ENCODE data around the gene CD93.

Gene CD93

DNA sequence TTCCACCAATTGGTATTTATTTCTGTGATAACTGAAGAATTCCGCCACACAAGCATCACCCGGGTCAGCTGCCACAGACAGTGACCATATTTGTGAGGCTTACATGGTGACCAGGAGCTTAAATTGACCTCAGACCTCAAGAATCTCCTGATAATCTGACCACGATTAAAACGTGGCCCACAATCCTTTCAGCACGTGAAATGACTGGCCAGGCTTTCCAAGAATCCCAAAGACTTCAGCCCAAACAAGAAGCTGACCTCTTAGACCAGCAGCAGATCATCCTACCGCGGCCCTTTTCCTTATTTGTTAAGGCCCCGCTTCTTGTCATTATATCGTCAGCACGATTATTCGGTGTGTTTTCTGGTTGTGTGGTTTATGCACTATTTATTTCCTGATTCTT lies 45.6 kb upstream of the CD93 start:
- no peak overlapping the region for H3K4me2 ChIP-seq (ENCODE audit: low read length, poor library complexity, severe bottlenecking)
- no peak overlapping the region for H2AK5ac ChIP-seq (ENCODE audit: low read length, severe bottlenecking)
- H2BK5ac ChIP-seq (ENCODE audit: low read depth, low read length, poor library complexity, severe bottlenecking) = no peak overlapping the region
- H4K91ac ChIP-seq (ENCODE audit: low read length) = no peak overlapping the region
- H2BK120ac ChIP-seq (ENCODE audit: low read depth, low read length) = no peak overlapping the region
- no peak overlapping the region for H4K8ac ChIP-seq (ENCODE audit: low read length)
- H2AFZ ChIP-seq (ENCODE audit: low read depth, low read length) = no peak overlapping the region
- no peak overlapping the region for H3K27ac ChIP-seq (ENCODE audit: low read length, poor library complexity, severe bottlenecking)
- no peak overlapping the region for H3K18ac ChIP-seq (ENCODE audit: low read depth in 1 of 2, low read length in 2 of 2)
- no peaks in the 10 kb centered on the region for H3K79me1 ChIP-seq (replicated peaks; ENCODE audit: low read length, poor library complexity, severe bottlenecking)
- peak; percentile 31 for DNase-seq
- peak overlapping the region; percentile 31 for H2BK15ac ChIP-seq (ENCODE audit: low read depth, poor library complexity, severe bottlenecking)
- H3K23ac ChIP-seq (ENCODE audit: low read length in 2 of 2) = no peak overlapping the region
- H2BK12ac ChIP-seq (ENCODE audit: low read length in 2 of 2) = no peak overlapping the region
- H3K4me1 ChIP-seq (ENCODE audit: control insufficient read depth, insufficient read depth, low read depth, low read length) = no peaks in the 10 kb centered on the region
- no peak overlapping the region for H3K9ac ChIP-seq (ENCODE audit: low read length)
- no peaks in the 10 kb centered on the region for H3K36me3 ChIP-seq (ENCODE audit: control insufficient read depth in 1 of 2, insufficient read depth in 2 of 2, low read depth in 1 of 2, low read length in 2 of 2)
- WGBS = 88% methylated on average over 7 of the region's 11 CpGs
- H3K4me3 ChIP-seq (ENCODE audit: insufficient read depth in 1 of 2, low read depth in 1 of 2, low read length in 2 of 2) = no peak overlapping the region
- H3K27me3 ChIP-seq (ENCODE audit: control insufficient read depth in 1 of 2, insufficient read depth in 1 of 2, low read length in 2 of 2) = no peaks in the 10 kb centered on the region
- no peaks in the 10 kb centered on the region for H3K9me3 ChIP-seq (ENCODE audit: control insufficient read depth, low read length)
- no peak overlapping the region for H3K4ac ChIP-seq (ENCODE audit: low read depth in 1 of 2, low read length in 2 of 2)
- no peak overlapping the region for H3K14ac ChIP-seq (ENCODE audit: low read length in 2 of 2)

DNA sequence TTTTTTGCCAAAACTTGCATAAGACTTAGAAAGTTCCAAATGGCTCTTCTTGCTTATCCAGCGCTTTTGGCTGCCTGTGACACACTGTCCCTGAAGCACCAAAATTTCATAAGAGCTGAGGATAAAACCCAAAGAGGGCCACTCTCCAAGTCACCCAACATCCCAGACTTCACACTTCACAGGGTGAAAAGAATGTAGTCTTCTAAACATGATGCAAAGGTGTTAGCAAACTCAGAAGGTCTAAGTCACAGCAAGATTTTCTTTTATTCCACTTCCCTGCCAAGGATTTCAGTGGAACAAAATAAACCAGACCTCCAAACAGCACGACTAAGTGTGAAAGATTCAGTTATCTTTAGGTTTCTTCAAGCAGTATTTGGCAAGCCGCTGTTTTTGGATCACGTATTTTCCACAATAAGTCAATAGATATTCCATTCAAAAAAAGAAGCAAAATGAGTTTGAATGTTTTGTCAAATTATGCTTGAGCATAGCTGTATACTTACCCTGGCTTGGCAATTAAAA lies 44.6 kb upstream of the CD93 start:
- Histone ChIP-seq H4K8ac (ENCODE audit: low read length) (no peak overlapping the region), H2BK5ac (ENCODE audit: low read depth, low read length, poor library complexity, severe bottlenecking) (no peak overlapping the region), H2BK120ac (ENCODE audit: low read depth, low read length) (no peak overlapping the region), H3K18ac (ENCODE audit: low read depth in 1 of 2, low read length in 2 of 2) (no peak overlapping the region), H3K4me1 (ENCODE audit: control insufficient read depth, insufficient read depth, low read depth, low read length) (peaks cover 2% of the 10 kb centered on the region), H3K23ac (ENCODE audit: low read length in 2 of 2) (no peak overlapping the region), H3K14ac (ENCODE audit: low read length in 2 of 2) (no peak overlapping the region), H3K27ac (ENCODE audit: low read length, poor library complexity, severe bottlenecking) (no peak overlapping the region), H3K9me3 (ENCODE audit: control insufficient read depth, low read length) (no peaks in the 10 kb centered on the region), H3K4me3 (ENCODE audit: insufficient read depth in 1 of 2, low read depth in 1 of 2, low read length in 2 of 2) (no peak overlapping the region), H3K27me3 (ENCODE audit: control insufficient read depth in 1 of 2, insufficient read depth in 1 of 2, low read length in 2 of 2) (no peaks in the 10 kb centered on the region), H3K9ac (ENCODE audit: low read length) (no peak overlapping the region), H2BK15ac (ENCODE audit: low read depth, poor library complexity, severe bottlenecking) (no peak overlapping the region), H2AK5ac (ENCODE audit: low read length, severe bottlenecking) (no peak overlapping the region), H3K79me1 (replicated peaks; ENCODE audit: low read length, poor library complexity, severe bottlenecking) (no peaks in the 10 kb centered on the region), H3K36me3 (ENCODE audit: control insufficient read depth in 1 of 2, insufficient read depth in 2 of 2, low read depth in 1 of 2, low read length in 2 of 2) (no peaks in the 10 kb centered on the region), H3K4ac (ENCODE audit: low read depth in 1 of 2, low read length in 2 of 2) (no peak overlapping the region), H2BK12ac (ENCODE audit: low read length in 2 of 2) (no peak overlapping the region), H3K4me2 (ENCODE audit: low read length, poor library complexity, severe bottlenecking) (no peak overlapping the region), H4K91ac (ENCODE audit: low read length) (no peak overlapping the region), H2AFZ (ENCODE audit: low read depth, low read length) (no peak overlapping the region)
- DNase-seq = no peak
- WGBS = 94% methylated on average over 4 of the region's 4 CpGs

DNA sequence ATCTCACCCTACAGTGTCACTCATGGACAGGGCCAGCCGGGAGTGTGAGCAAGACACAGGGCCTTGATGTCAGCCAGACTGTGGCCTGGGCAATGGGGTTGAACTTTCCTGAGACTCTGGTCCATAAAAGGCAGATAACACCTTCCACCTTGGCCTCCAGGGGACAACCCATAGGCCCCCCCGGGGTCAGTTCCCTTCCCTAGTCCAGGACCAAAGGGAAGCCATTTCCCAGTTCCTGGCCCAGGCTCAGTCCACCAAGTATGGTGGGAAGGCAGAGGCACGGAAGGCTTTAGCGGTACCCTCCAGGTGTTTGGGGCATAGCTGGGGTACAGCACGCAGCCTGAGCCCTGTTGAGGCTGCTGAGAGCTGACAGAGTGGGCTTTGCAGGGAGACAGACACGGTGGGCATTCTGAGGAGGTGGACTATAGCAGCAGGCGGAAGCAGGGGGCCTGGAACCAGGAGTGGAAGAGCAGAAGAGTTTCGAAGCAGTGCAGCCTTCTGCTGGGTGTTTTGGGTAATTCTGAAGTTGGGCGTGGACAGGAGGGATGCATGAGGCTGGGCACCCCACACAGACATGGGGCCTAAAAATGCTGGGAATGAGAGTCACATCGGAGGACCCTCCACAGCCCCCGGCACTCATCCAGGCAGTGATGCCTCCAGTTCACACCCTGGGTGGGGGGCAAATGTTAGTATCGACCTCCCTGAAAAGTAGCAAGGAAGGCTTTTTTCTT lies 43.9 kb upstream of the CD93 start:
- Histone ChIP-seq H3K9me3 (ENCODE audit: control insufficient read depth, low read length) (no peaks in the 10 kb centered on the region), H2BK15ac (ENCODE audit: low read depth, poor library complexity, severe bottlenecking) (no peak overlapping the region), H4K8ac (ENCODE audit: low read length) (no peak overlapping the region), H3K9ac (ENCODE audit: low read length) (no peak overlapping the region), H3K27me3 (ENCODE audit: control insufficient read depth in 1 of 2, insufficient read depth in 1 of 2, low read length in 2 of 2) (no peaks in the 10 kb centered on the region), H3K18ac (ENCODE audit: low read depth in 1 of 2, low read length in 2 of 2) (no peak overlapping the region), H3K4ac (ENCODE audit: low read depth in 1 of 2, low read length in 2 of 2) (no peak overlapping the region), H3K4me3 (ENCODE audit: insufficient read depth in 1 of 2, low read depth in 1 of 2, low read length in 2 of 2) (no peak overlapping the region), H3K4me2 (ENCODE audit: low read length, poor library complexity, severe bottlenecking) (no peak overlapping the region), H3K4me1 (ENCODE audit: control insufficient read depth, insufficient read depth, low read depth, low read length) (peaks cover 6% of the 10 kb centered on the region), H2BK5ac (ENCODE audit: low read depth, low read length, poor library complexity, severe bottlenecking) (no peak overlapping the region), H4K91ac (ENCODE audit: low read length) (no peak overlapping the region), H3K14ac (ENCODE audit: low read length in 2 of 2) (peak overlapping the region in 1 of 2 experiments; percentile 5), H3K79me1 (replicated peaks; ENCODE audit: low read length, poor library complexity, severe bottlenecking) (no peaks in the 10 kb centered on the region), H2BK12ac (ENCODE audit: low read length in 2 of 2) (peak overlapping the region in 1 of 2 experiments; percentile 59), H2BK120ac (ENCODE audit: low read depth, low read length) (no peak overlapping the region), H2AFZ (ENCODE audit: low read depth, low read length) (no peak overlapping the region), H3K23ac (ENCODE audit: low read length in 2 of 2) (no peak overlapping the region), H3K27ac (ENCODE audit: low read length, poor library complexity, severe bottlenecking) (no peak overlapping the region), H3K36me3 (ENCODE audit: control insufficient read depth in 1 of 2, insufficient read depth in 2 of 2, low read depth in 1 of 2, low read length in 2 of 2) (no peaks in the 10 kb centered on the region), H2AK5ac (ENCODE audit: low read length, severe bottlenecking) (no peak overlapping the region)
- WGBS = 84% methylated on average over 12 of the region's 12 CpGs
- DNase-seq = no peak

DNA sequence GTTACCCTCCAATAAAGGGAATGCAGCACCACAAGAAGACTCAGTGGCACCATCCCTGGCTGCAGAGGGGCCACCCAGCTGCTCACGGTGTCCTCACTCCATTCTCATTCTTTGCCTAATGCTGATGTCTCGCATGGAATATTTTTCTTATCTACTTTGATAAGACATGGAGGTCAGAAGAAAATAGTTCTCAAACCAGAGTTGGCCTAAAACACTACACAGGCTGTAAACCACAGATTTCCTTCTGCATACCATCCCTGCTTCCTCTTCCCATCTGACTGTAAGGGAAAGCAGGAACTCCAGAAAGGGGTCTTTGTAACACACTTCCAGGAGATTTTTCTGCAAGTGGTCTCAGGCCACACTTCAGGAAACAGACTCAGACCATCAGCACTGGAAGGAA lies 43.1 kb upstream of the CD93 start:
- Histone ChIP-seq H3K14ac (ENCODE audit: low read length in 2 of 2) (no peak overlapping the region), H2BK5ac (ENCODE audit: low read depth, low read length, poor library complexity, severe bottlenecking) (no peak overlapping the region), H4K91ac (ENCODE audit: low read length) (no peak overlapping the region), H4K8ac (ENCODE audit: low read length) (no peak overlapping the region), H3K23ac (ENCODE audit: low read length in 2 of 2) (no peak overlapping the region), H3K9ac (ENCODE audit: low read length) (no peak overlapping the region), H3K18ac (ENCODE audit: low read depth in 1 of 2, low read length in 2 of 2) (no peak overlapping the region), H2BK15ac (ENCODE audit: low read depth, poor library complexity, severe bottlenecking) (no peak overlapping the region), H3K27me3 (ENCODE audit: control insufficient read depth in 1 of 2, insufficient read depth in 1 of 2, low read length in 2 of 2) (no peaks in the 10 kb centered on the region), H3K27ac (ENCODE audit: low read length, poor library complexity, severe bottlenecking) (no peak overlapping the region), H2AFZ (ENCODE audit: low read depth, low read length) (no peak overlapping the region), H3K4me2 (ENCODE audit: low read length, poor library complexity, severe bottlenecking) (no peak overlapping the region), H3K4me1 (ENCODE audit: control insufficient read depth, insufficient read depth, low read depth, low read length) (peaks cover 6% of the 10 kb centered on the region), H3K9me3 (ENCODE audit: control insufficient read depth, low read length) (no peaks in the 10 kb centered on the region), H3K4ac (ENCODE audit: low read depth in 1 of 2, low read length in 2 of 2) (peak overlapping the region in 1 of 2 experiments; percentile 48), H2AK5ac (ENCODE audit: low read length, severe bottlenecking) (no peak overlapping the region), H3K36me3 (ENCODE audit: control insufficient read depth in 1 of 2, insufficient read depth in 2 of 2, low read depth in 1 of 2, low read length in 2 of 2) (no peaks in the 10 kb centered on the region), H3K79me1 (replicated peaks; ENCODE audit: low read length, poor library complexity, severe bottlenecking) (no peaks in the 10 kb centered on the region), H2BK120ac (ENCODE audit: low read depth, low read length) (no peak overlapping the region), H3K4me3 (ENCODE audit: insufficient read depth in 1 of 2, low read depth in 1 of 2, low read length in 2 of 2) (no peak overlapping the region), H2BK12ac (ENCODE audit: low read length in 2 of 2) (no peak overlapping the region)
- WGBS = 100% methylated on average over 1 of the region's 2 CpGs
- DNase-seq = no peak

Data from mesenchymal stem cell (in vitro differentiated cells and primary cell).